ENCODE measurements around the gene CEP57.

Gene CEP57

GRCh38 chr11:95790123-95790932 is at the start of gene CEP57:
CEP57 (plus strand) TSS chr11:95790498; CDS start chr11:95790699, 201 bp downstream.
- peak; percentile 99 to 100 for DNase-seq

- DNase-seq = no peak
These were observed 40.2 kb upstream of the CEP57 start for GRCh38 chr11:95750101-95750500.

GRCh38 chr11:95751515-95751914 is 38.8 kb upstream of the CEP57 start:
- DNase-seq = no peak

GRCh38 chr11:95760941-95761340 is 29.4 kb upstream of the CEP57 start:
- no peak for DNase-seq

GRCh38 chr11:95762534-95762933 is 27.8 kb upstream of the CEP57 start:
- DNase-seq = no peak

- DNase-seq = peak; percentile 28 to 80
These were observed 25.9 kb upstream of the CEP57 start for GRCh38 chr11:95764267-95764898.

GRCh38 chr11:95766701-95767100 is 23.6 kb upstream of the CEP57 start:
- no peak for DNase-seq

- peak in 1 of 2 experiments; percentile 34 for DNase-seq
These were observed 22.8 kb upstream of the CEP57 start for GRCh38 chr11:95767498-95767897.

- no peak for DNase-seq
These were observed 21.8 kb upstream of the CEP57 start for GRCh38 chr11:95768521-95768920.

- DNase-seq = no peak
These were observed 13.4 kb upstream of the CEP57 start for GRCh38 chr11:95776859-95777258.

GRCh38 chr11:95778699-95779098 is 11.6 kb upstream of the CEP57 start:
- no peak for DNase-seq

GRCh38 chr11:95780544-95780943 is 9.8 kb upstream of the CEP57 start:
- no peak for DNase-seq

GRCh38 chr11:95788921-95789505 is 1.3 kb upstream of the CEP57 start:
- peak; percentile 25 to 58 for DNase-seq

- peak; percentile 99 to 100 for DNase-seq
These were observed 684 bp upstream of the CEP57 start, which contains the start of gene FAM76B for GRCh38 chr11:95789506-95790122. FAM76B (minus strand) TSS chr11:95789782; CDS start chr11:95789478, 304 bp downstream.

- peak; percentile 40 to 71 for DNase-seq
These were observed 823 bp downstream of the CEP57 start for GRCh38 chr11:95790933-95791708.

- no peak for DNase-seq
These were observed 1.4 kb downstream of the CEP57 start for GRCh38 chr11:95791709-95792033.

GRCh38 chr11:95792200-95792599 is 1.9 kb downstream of the CEP57 start:
- DNase-seq = no peak

- no peak for DNase-seq
These were observed 2.4 kb downstream of the CEP57 start for GRCh38 chr11:95792700-95793099.

GRCh38 chr11:95793116-95793515 is 2.8 kb downstream of the CEP57 start:
- DNase-seq = no peak

- DNase-seq = no peak
These were observed 3.8 kb downstream of the CEP57 start for GRCh38 chr11:95794086-95794485.

- DNase-seq = no peak
These were observed 5.5 kb downstream of the CEP57 start for GRCh38 chr11:95795627-95796295.

GRCh38 chr11:95796501-95796900 is 6.2 kb downstream of the CEP57 start:
- DNase-seq = no peak
